Breast epithelium (tissue), 3 donors: Measurements from ENCODE around the gene CFAP46.

Experiments
- CTCF ChIP-seq, 3 donors: fragments of 450-650 bp; IDR thresholded peaks; one replicate each; pipeline ENCODE4 v1.5.1; 2016 to 2017; ENCODE audit warnings: antibody characterized with exemption in 3 of 3, mild to moderate bottlenecking in 3 of 3, moderate library complexity in 3 of 3
- POLR2A ChIP-seq: fragments of 450-650 bp; IDR thresholded peaks from one replicate; pipeline ENCODE4 v1.6.1; 2016; ENCODE audit warnings: antibody characterized with exemption, mild to moderate bottlenecking, moderate library complexity
- POLR2AphosphoS5 ChIP-seq, 3 donors: sonication (generic); formaldehyde crosslinking; IDR thresholded peaks; one replicate each; pipeline ENCODE4 v1.6.1; 2017; ENCODE audit warnings: antibody characterized with exemption in 3 of 3

GRCh38 chr10:132981746-132982145 is 39.4 kb upstream of the CFAP46 start:
- TF ChIP-seq POLR2AphosphoS5 (IDR thresholded peaks at IDR 0.05): no peak
- no peak for TF ChIP-seq CTCF (IDR thresholded peaks at IDR 0.05)
- TF ChIP-seq POLR2A: no peak
